H1 (cell line): ENCODE results near the gene TFCP2. TPM values are rescaled to one million over a fixed set of nuclear protein-coding genes. Genes with fewer than 3 reads are reported as not detected.

Experiments used
- CTCF ChIA-PET: fragments of 300-600 bp; sonication (Branson Sonifier 250); formaldehyde crosslinking; loops from one replicate; lab custom pipeline; 2021; ENCODE audit not compliant: partially characterized antibody; lab: Charles Lee
- POLR2A ChIA-PET: fragments of 300-600 bp; sonication (Branson Sonifier 250); formaldehyde crosslinking; loops from one replicate; lab custom pipeline; 2021; ENCODE audit warnings: inconsistent platforms; ENCODE audit not compliant: partially characterized antibody; lab: Charles Lee
- DNase-seq, 2 experiments: peaks; one replicate each; pipeline versions ENCODE4 v3.0.0 to v3.0.0-alpha.2; 2010 to 2022; ENCODE audit warnings: low spot score in 2 of 2, low read depth in 1 of 2, mixed read lengths in 1 of 2
- FAIRE-seq: peaks from 2 replicates; lab custom pipeline; 2011; peaks lifted over from hg19 to GRCh38; lab: Jason Lieb, UNC
- H2AFZ ChIP-seq: 2 replicates; pipeline ENCODE4 v1.8.1; 2012; ENCODE audit warnings: low read length, inconsistent platforms
- H2AK5ac ChIP-seq: 2 replicates; pipeline ENCODE4 v1.6.1; 2013; ENCODE audit warnings: low read depth, low read length
- H2BK120ac ChIP-seq: replicated peaks from 2 replicates; pipeline ENCODE3; 2013; ENCODE audit warnings: low read depth, low read length, inconsistent platforms
- H2BK12ac ChIP-seq: 2 replicates; pipeline ENCODE4 v1.6.1; 2013; ENCODE audit warnings: low read depth, low read length
- H2BK15ac ChIP-seq: 2 replicates; pipeline ENCODE4 v1.6.1; 2013; ENCODE audit warnings: low read length
- H2BK20ac ChIP-seq: 2 replicates; pipeline ENCODE4 v1.6.1; 2013; ENCODE audit warnings: low read length
- H2BK5ac ChIP-seq: 2 replicates; pipeline ENCODE4 v1.6.1; 2013; ENCODE audit warnings: low read depth, low read length
- H3K14ac ChIP-seq: 2 replicates; pipeline ENCODE4 v1.6.1; 2013; ENCODE audit warnings: inconsistent platforms; ENCODE audit not compliant: insufficient read length
- H3K18ac ChIP-seq: 2 replicates; pipeline ENCODE4 v1.6.1; 2013; ENCODE audit warnings: low read length; ENCODE audit errors: extremely low read depth
- H3K23ac ChIP-seq: 2 replicates; pipeline ENCODE4 v1.6.1; 2013; ENCODE audit warnings: inconsistent platforms; ENCODE audit not compliant: insufficient read length
- H3K23me2 ChIP-seq: 2 replicates; pipeline ENCODE4 v1.6.1; 2013; ENCODE audit warnings: low read depth, low read length
- H3K27ac ChIP-seq: 2 replicates; pipeline ENCODE4 v1.6.1; 2011; ENCODE audit warnings: low read depth, low read length, inconsistent platforms
- H3K27me3 ChIP-seq, 4 experiments: replicated peaks in 1 of 4; 1 replicate in 1 of 4; 2 replicates in 3 of 4; pipeline versions ENCODE4 v1.6.1 to v1.8.1; 2011 to 2013; ENCODE audit warnings: low read length in 3 of 4, mild to moderate bottlenecking in 3 of 4, inconsistent platforms in 2 of 4, mixed read lengths in 2 of 4, moderate library complexity in 1 of 4; ENCODE audit not compliant: control insufficient read depth in 3 of 4, insufficient read depth in 3 of 4; ENCODE audit errors: extremely low read depth in 1 of 4
- H3K36me3 ChIP-seq, 4 experiments: 2 replicates each; pipeline versions ENCODE4 v1.6.1 to v1.8.1; 2011 to 2013; ENCODE audit warnings: mild to moderate bottlenecking in 4 of 4, low read length in 3 of 4, moderate library complexity in 2 of 4, control low read depth in 1 of 4, inconsistent platforms in 1 of 4; ENCODE audit not compliant: insufficient read depth in 4 of 4, control insufficient read depth in 2 of 4
- H3K4ac ChIP-seq: replicated peaks from 2 replicates; pipeline ENCODE3; 2013; ENCODE audit warnings: low read length, low read depth, mixed read lengths, inconsistent platforms; ENCODE audit not compliant: insufficient read length
- H3K4me1 ChIP-seq, 4 experiments: replicated peaks in 1 of 4; 1 replicate in 1 of 4; 2 replicates in 3 of 4; pipeline versions ENCODE4 v1.6.1 to v1.8.1; 2011 to 2013; ENCODE audit warnings: low read length in 3 of 4, inconsistent platforms in 2 of 4, mixed read lengths in 1 of 4; ENCODE audit not compliant: insufficient read depth in 4 of 4, control insufficient read depth in 3 of 4
- H3K4me2 ChIP-seq, 2 experiments: 2 replicates each; pipeline versions ENCODE4 v1.6.1 to v1.8.1; 2011 to 2013; ENCODE audit warnings: low read depth in 2 of 2, low read length in 2 of 2, control low read depth in 1 of 2, inconsistent platforms in 1 of 2, mild to moderate bottlenecking in 1 of 2; ENCODE audit not compliant: insufficient read depth in 1 of 2
- H3K4me3 ChIP-seq, 4 experiments: fragments of 200-600, 300-600 bp in 1 of 4; sonication (generic), shearing (Covaris generic), sonication (Bioruptor Twin) in 1 of 4; 2 replicates each; pipeline versions ENCODE4 v1.5.1 to v1.8.1; 2011 to 2016; ENCODE audit warnings: low read length in 4 of 4, low read depth in 3 of 4, control low read depth in 2 of 4, inconsistent platforms in 2 of 4, mild to moderate bottlenecking in 2 of 4, mixed read lengths in 1 of 4, moderate library complexity in 1 of 4; ENCODE audit not compliant: insufficient read depth in 2 of 4; ENCODE audit errors: extremely low read depth in 1 of 4
- H3K56ac ChIP-seq: replicated peaks from 2 replicates; pipeline ENCODE3; 2013; ENCODE audit warnings: low read depth, mild to moderate bottlenecking, mixed read lengths, low read length, inconsistent platforms; ENCODE audit not compliant: insufficient read length
- H3K79me1 ChIP-seq: 2 replicates; pipeline ENCODE4 v1.6.1; 2013; ENCODE audit warnings: low read depth, low read length, control low read depth
- H3K79me2 ChIP-seq, 2 experiments: 2 replicates each; pipeline versions ENCODE4 v1.6.1 to v1.8.1; 2012 to 2013; ENCODE audit warnings: low read length in 2 of 2, mild to moderate bottlenecking in 2 of 2, inconsistent platforms in 1 of 2; ENCODE audit not compliant: insufficient read depth in 2 of 2, control insufficient read depth in 1 of 2
- H3K9ac ChIP-seq, 4 experiments: replicated peaks in 1 of 4; 1 replicate in 1 of 4; 2 replicates in 3 of 4; pipeline versions ENCODE4 v1.6.1 to v1.8.1; 2011 to 2013; ENCODE audit warnings: low read depth in 3 of 4, low read length in 3 of 4, control low read depth in 2 of 4, mild to moderate bottlenecking in 2 of 4, moderate library complexity in 2 of 4, inconsistent platforms in 1 of 4; ENCODE audit errors: extremely low read depth in 1 of 4
- H3K9me3 ChIP-seq, 2 experiments: 2 replicates each; pipeline versions ENCODE4 v1.6.1 to v1.8.1; 2012 to 2013; ENCODE audit warnings: mild to moderate bottlenecking in 2 of 2, moderate library complexity in 2 of 2, control low read depth in 1 of 2, inconsistent platforms in 1 of 2, low read depth in 1 of 2, low read length in 1 of 2, mixed read lengths in 1 of 2; ENCODE audit not compliant: insufficient read depth in 2 of 2
- H4K20me1 ChIP-seq, 2 experiments: replicated peaks in 1 of 2; 2 replicates each; pipeline versions ENCODE3 to v1.8.1; 2011 to 2013; ENCODE audit warnings: inconsistent platforms in 2 of 2, low read length in 2 of 2, mild to moderate bottlenecking in 1 of 2; ENCODE audit not compliant: insufficient read depth in 2 of 2, control insufficient read depth in 1 of 2
- H4K5ac ChIP-seq: 2 replicates; pipeline ENCODE4 v1.6.1; 2013; ENCODE audit warnings: low read length, low read depth, mixed read lengths, inconsistent platforms; ENCODE audit not compliant: insufficient read length
- H4K8ac ChIP-seq: 2 replicates; pipeline ENCODE4 v1.8.0; 2013; ENCODE audit warnings: mild to moderate bottlenecking, moderate library complexity, low read length, inconsistent platforms; ENCODE audit not compliant: insufficient read depth; ENCODE audit errors: extremely low read depth
- H4K91ac ChIP-seq: replicated peaks from 2 replicates; pipeline ENCODE3; 2013; ENCODE audit warnings: low read length, mixed read lengths, inconsistent platforms; ENCODE audit not compliant: insufficient read length
- ATF2 ChIP-seq: IDR thresholded peaks from 2 replicates; pipeline ENCODE4 v1.6.1; 2012; ENCODE audit warnings: low read length, inconsistent platforms
- BCL11A ChIP-seq, 2 experiments: IDR thresholded peaks; one replicate each; pipeline ENCODE4 v1.6.1; 2011; ENCODE audit warnings: low read depth in 2 of 2, low read length in 2 of 2, mild to moderate bottlenecking in 2 of 2
- EP300 ChIP-seq, 2 experiments: IDR thresholded peaks; 1 replicate in 1 of 2; 2 replicates in 1 of 2; pipeline ENCODE4 v1.6.1; 2011 to 2012; ENCODE audit warnings: low read depth in 2 of 2, low read length in 2 of 2, mild to moderate bottlenecking in 2 of 2, borderline replicate concordance in 1 of 2, inconsistent platforms in 1 of 2, moderate library complexity in 1 of 2
- GABPA ChIP-seq: IDR thresholded peaks from 2 replicates; pipeline ENCODE4 v1.6.1; 2011; ENCODE audit warnings: mild to moderate bottlenecking, low read length, moderate library complexity, borderline replicate concordance; ENCODE audit not compliant: insufficient read depth
- JUN ChIP-seq: IDR thresholded peaks from 2 replicates; pipeline ENCODE4 v1.6.1; 2011; ENCODE audit warnings: low read depth, mild to moderate bottlenecking, improper control_type of control experiment, low read length
- POU5F1 ChIP-seq: IDR thresholded peaks from 2 replicates; pipeline ENCODE4 v1.6.1; 2011; ENCODE audit warnings: low read depth, mild to moderate bottlenecking, low read length, moderate library complexity
- SAP30 ChIP-seq: fragments of 300-600 bp; sonication (generic); IDR thresholded peaks from 2 replicates; pipeline ENCODE4 v1.7.1; 2012; ENCODE audit warnings: low read length, moderate library complexity, mild to moderate bottlenecking, inconsistent platforms; ENCODE audit not compliant: insufficient read depth, insufficient replicate concordance
- SUZ12 ChIP-seq: fragments of 200-600 bp; sonication (generic); IDR thresholded peaks from 2 replicates; pipeline ENCODE4 v1.6.1; 2012; ENCODE audit warnings: mild to moderate bottlenecking, inconsistent platforms, low read length, moderate library complexity, mixed read lengths
- WGBS, 2 experiments: shearing (Covaris generic) in 1 of 2; methylation state at CpG; one replicate each; pipeline versions ENCODE4 v1.1.6 to v1.1.7; 2013 to 2015; ENCODE audit warnings: low lambda C conversion rate in 2 of 2, mixed read lengths in 2 of 2, inconsistent platforms in 1 of 2, low coverage in 1 of 2, missing lambda C conversion rate in 1 of 2; ENCODE audit not compliant: insufficient replicate concordance in 2 of 2, insufficient coverage in 1 of 2, insufficient read length in 1 of 2; ENCODE audit errors: extremely low coverage in 1 of 2, missing lambda C conversion rate in 1 of 2; 5-methylcytosine and 5-hydroxymethylcytosine counted together
- polyA plus RNA-seq, 7 experiments: library from polyadenylated mRNA; depleted of rRNA in 3 of 7; stranded (reverse) in 5 of 7; unstranded in 2 of 7; fragments of >200 nt in 5 of 7; fragments of 200-250 nt in 2 of 7; gene quantifications; 1 replicate in 5 of 7; 2 replicates in 1 of 7; 4 replicates in 1 of 7; pipeline versions ENCODE4 v1.2.1 to v1.2.3, GENCODE V29; 2011 to 2013; ENCODE audit warnings: missing spikeins in 2 of 7, mixed read lengths in 2 of 7
- total RNA-seq: library from RNA; stranded (reverse); fragmentation: NEBNext Ultra II Directional; extraction: Animal tissue kit (Norgen Biotek cat#: 25700); gene quantifications from 2 replicates; pipeline ENCODE4 v1.2.1, GENCODE V29; 2021

Gene TFCP2
- total and polyA plus RNA-seq, 2 of the 8 experiments (the other 6 are each of a cell fraction or from before 2014, with no cell fraction given) = 19.8 to 49.2 TPM

- no peak overlapping the region for H2BK12ac ChIP-seq
- no peak overlapping the region for H3K27ac ChIP-seq
- no peak overlapping the region for H3K56ac ChIP-seq
- 86% methylated on average over 1 of the region's 1 CpG; no CpG with 5 or more reads in 1 of the 2 experiments for WGBS, 2 experiments
- ChIA-PET CTCF (interaction anchor here (0.8 kb wide), 1 partner anchor 85 kb away, joined by 3 read pairs; no protein-coding TSS in a partner anchor), POLR2A (interaction anchor here (0.7 to 1.2 kb wide), 3 partner anchors 50 to 1072 kb away, joined by 3 to 5 read pairs (median 4); no protein-coding TSS in a partner anchor)
- peaks cover 3 to 30% of the 10 kb centered on the region in 2 experiments; a peak in 3 of 4 replicates for H3K79me2 ChIP-seq
- no peaks in the 10 kb centered on the region for H3K27me3 ChIP-seq
- H2BK5ac ChIP-seq = no peak overlapping the region
- FAIRE-seq = no peak
- H2AK5ac ChIP-seq = no peak overlapping the region
- no peak overlapping the region for H4K91ac ChIP-seq
- peaks cover 3% of the 10 kb centered on the region; the same call in 1 of the 2 replicates for H3K79me1 ChIP-seq
- no peak overlapping the region for H3K4ac ChIP-seq
- no peak overlapping the region for H3K18ac ChIP-seq
- no peak overlapping the region for H2BK20ac ChIP-seq
- no peaks in the 10 kb centered on the region for H3K36me3 ChIP-seq
- H3K4me1 ChIP-seq = peaks cover 0 to 1% (median 0%) of the 10 kb centered on the region in 4 experiments; a peak in 1 of 7 replicates
- H4K8ac ChIP-seq = no peak overlapping the region
- no peak overlapping the region for H2BK120ac ChIP-seq
- no peak overlapping the region for H3K14ac ChIP-seq
- H3K4me2 ChIP-seq = no peak overlapping the region
- no peaks in the 10 kb centered on the region for H3K9me3 ChIP-seq
- H4K20me1 ChIP-seq = no peaks in the 10 kb centered on the region
- no peak overlapping the region for H3K4me3 ChIP-seq
- no peak overlapping the region for H4K5ac ChIP-seq
- H3K9ac ChIP-seq = no peak overlapping the region
- peaks cover 3% of the 10 kb centered on the region for H3K23me2 ChIP-seq
- H2BK15ac ChIP-seq = no peak overlapping the region
- H2AFZ ChIP-seq = peak overlapping the region; percentile 70; the same call in 1 of the 2 replicates
- no peak overlapping the region for H3K23ac ChIP-seq
- DNase-seq = no peak
- TF ChIP-seq BCL11A (IDR thresholded peaks at IDR 0.05; ENCODE audit: low read depth in 2 of 2, low read length in 2 of 2) (no peak), JUN (no peak), SUZ12 (no peak), SAP30 (no peak), EP300 (IDR thresholded peaks at IDR 0.05; ENCODE audit: borderline replicate concordance in 1 of 2, low read depth in 2 of 2, low read length in 2 of 2) (no peak), POU5F1 (no peak), ATF2 (no peak), GABPA (no peak)
Measured at GRCh38 chr12:51174501-51174900, 1.6 kb upstream of the TFCP2 start.
